ES-I3 (cell line): Measurements from ENCODE around the gene FGD3.

Experiments
- H3K36me3 ChIP-seq: 2 replicates; pipeline ENCODE4 v1.6.1; 2013; ENCODE audit warnings: mild to moderate bottlenecking, low read length, control low read depth, moderate library complexity; ENCODE audit not compliant: insufficient read depth
- H3K4me1 ChIP-seq: 2 replicates; pipeline ENCODE4 v1.6.1; 2013; ENCODE audit warnings: mild to moderate bottlenecking, control low read depth, low read length; ENCODE audit not compliant: insufficient read depth
- H3K9ac ChIP-seq: 2 replicates; pipeline ENCODE4 v1.6.1; 2013; ENCODE audit warnings: low read depth, mild to moderate bottlenecking, low read length, moderate library complexity
- H3K9me3 ChIP-seq: 2 replicates; pipeline ENCODE4 v1.6.1; 2013; ENCODE audit warnings: mild to moderate bottlenecking, low read length, moderate library complexity; ENCODE audit not compliant: control insufficient read depth, insufficient read depth

Gene FGD3

GRCh38 chr9:93031629-93032430, 84.5 kb downstream of the FGD3 start:
- Histone ChIP-seq H3K9ac (no peak overlapping the region), H3K4me1 (0 out of 2 replicates have a peak, but pooled peaks cover 8% of the 10 kb centered on the region), H3K9me3 (no peaks in the 10 kb centered on the region), H3K36me3 (no peaks in the 10 kb centered on the region)

GRCh38 chr9:93032545-93032944, 85.2 kb downstream of the FGD3 start:
- Histone ChIP-seq H3K9me3 (no peaks in the 10 kb centered on the region), H3K36me3 (no peaks in the 10 kb centered on the region), H3K4me1 (0 out of 2 replicates have a peak, but pooled peaks cover 8% of the 10 kb centered on the region), H3K9ac (no peak overlapping the region)

GRCh38 chr9:93033531-93033930, 86.2 kb downstream of the FGD3 start:
- no peaks in the 10 kb centered on the region for H3K9me3 ChIP-seq
- H3K9ac ChIP-seq = no peak overlapping the region
- 0 out of 2 replicates have a peak, but pooled peaks cover 3% of the 10 kb centered on the region for H3K4me1 ChIP-seq
- no peaks in the 10 kb centered on the region for H3K36me3 ChIP-seq

GRCh38 chr9:93035106-93035660, 87.9 kb downstream of the FGD3 start:
- no peaks in the 10 kb centered on the region for H3K36me3 ChIP-seq
- no peaks in the 10 kb centered on the region for H3K9me3 ChIP-seq
- no peaks in the 10 kb centered on the region for H3K4me1 ChIP-seq
- no peak overlapping the region for H3K9ac ChIP-seq

GRCh38 chr9:93035821-93036351, 88.6 kb downstream of the FGD3 start:
- Histone ChIP-seq H3K36me3 (no peaks in the 10 kb centered on the region), H3K4me1 (no peaks in the 10 kb centered on the region), H3K9me3 (no peaks in the 10 kb centered on the region), H3K9ac (no peak overlapping the region)

- Histone ChIP-seq H3K4me1 (no peaks in the 10 kb centered on the region), H3K9me3 (no peaks in the 10 kb centered on the region), H3K36me3 (no peaks in the 10 kb centered on the region), H3K9ac (no peak overlapping the region)
Measured at GRCh38 chr9:93036887-93037475, 89.7 kb downstream of the FGD3 start.

GRCh38 chr9:93037476-93037971, 90.2 kb downstream of the FGD3 start:
- Histone ChIP-seq H3K9me3 (no peaks in the 10 kb centered on the region), H3K4me1 (no peaks in the 10 kb centered on the region), H3K9ac (no peak overlapping the region), H3K36me3 (no peaks in the 10 kb centered on the region)

GRCh38 chr9:93038918-93039317, 91.6 kb downstream of the FGD3 start:
- no peak overlapping the region for H3K9ac ChIP-seq
- H3K4me1 ChIP-seq = no peaks in the 10 kb centered on the region
- no peaks in the 10 kb centered on the region for H3K36me3 ChIP-seq
- no peaks in the 10 kb centered on the region for H3K9me3 ChIP-seq

GRCh38 chr9:93039456-93039855, 92.1 kb downstream of the FGD3 start:
- Histone ChIP-seq H3K36me3 (no peaks in the 10 kb centered on the region), H3K9ac (no peak overlapping the region), H3K4me1 (no peaks in the 10 kb centered on the region), H3K9me3 (no peaks in the 10 kb centered on the region)

GRCh38 chr9:93039976-93040375, 92.7 kb downstream of the FGD3 start:
- Histone ChIP-seq H3K36me3 (no peaks in the 10 kb centered on the region), H3K9me3 (no peaks in the 10 kb centered on the region), H3K4me1 (no peaks in the 10 kb centered on the region), H3K9ac (no peak overlapping the region)

GRCh38 chr9:93040409-93040808, 93.1 kb downstream of the FGD3 start:
- H3K4me1 ChIP-seq = no peaks in the 10 kb centered on the region
- H3K36me3 ChIP-seq = no peaks in the 10 kb centered on the region
- no peak overlapping the region for H3K9ac ChIP-seq
- no peaks in the 10 kb centered on the region for H3K9me3 ChIP-seq

- Histone ChIP-seq H3K36me3 (no peaks in the 10 kb centered on the region), H3K9ac (no peak overlapping the region), H3K4me1 (no peaks in the 10 kb centered on the region), H3K9me3 (no peaks in the 10 kb centered on the region; the same call in 1 of the 2 replicates)
Measured at GRCh38 chr9:93041108-93041802, 93.9 kb downstream of the FGD3 start.

GRCh38 chr9:93043122-93043521, 95.8 kb downstream of the FGD3 start:
- Histone ChIP-seq H3K9me3 (no peaks in the 10 kb centered on the region; the same call in 1 of the 2 replicates), H3K9ac (no peak overlapping the region), H3K36me3 (no peaks in the 10 kb centered on the region), H3K4me1 (no peaks in the 10 kb centered on the region)

GRCh38 chr9:93045521-93045920, 98.2 kb downstream of the FGD3 start:
- H3K9me3 ChIP-seq = no peaks in the 10 kb centered on the region; the same call in 1 of the 2 replicates
- no peak overlapping the region for H3K9ac ChIP-seq
- no peaks in the 10 kb centered on the region for H3K4me1 ChIP-seq
- no peaks in the 10 kb centered on the region for H3K36me3 ChIP-seq
